COLO668 (cell line): ENCODE measurements around the gene ZNF789.

Experiments
- DNase-seq: peaks from one replicate; lab custom pipeline; 2025; ENCODE audit not compliant: unreplicated experiment; lab: John Stamatoyannopoulos, UW

Gene ZNF789

GRCh38 chr7:99457650-99458493 lies 14.8 kb upstream of the ZNF789 start:
- DNase-seq: no peak

- DNase-seq: peak; percentile 11
Measured at GRCh38 chr7:99459087-99459486, 13.6 kb upstream of the ZNF789 start.

DNA sequence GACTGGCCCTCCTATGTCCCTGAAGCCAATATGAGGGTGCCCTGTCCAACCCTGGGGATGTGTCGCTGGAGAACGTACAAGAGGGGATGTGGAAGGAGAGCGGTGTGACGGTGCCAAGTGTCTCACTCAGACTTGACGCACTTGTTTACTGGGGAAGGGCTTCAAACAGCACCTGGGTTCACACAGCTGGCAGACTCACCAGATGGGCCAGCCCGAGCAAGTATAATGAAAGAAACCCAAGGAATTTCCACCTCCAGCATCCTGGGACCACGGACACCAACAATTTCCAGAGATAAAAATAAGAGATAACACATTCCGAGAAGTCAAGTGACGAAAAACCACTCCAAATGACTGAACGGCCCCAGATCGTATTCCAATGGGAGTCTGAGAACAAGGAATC lies 12.0 kb upstream of the ZNF789 start:
- no peak for DNase-seq

GRCh38 chr7:99461221-99461620 lies 11.5 kb upstream of the ZNF789 start:
- DNase-seq: no peak

DNA sequence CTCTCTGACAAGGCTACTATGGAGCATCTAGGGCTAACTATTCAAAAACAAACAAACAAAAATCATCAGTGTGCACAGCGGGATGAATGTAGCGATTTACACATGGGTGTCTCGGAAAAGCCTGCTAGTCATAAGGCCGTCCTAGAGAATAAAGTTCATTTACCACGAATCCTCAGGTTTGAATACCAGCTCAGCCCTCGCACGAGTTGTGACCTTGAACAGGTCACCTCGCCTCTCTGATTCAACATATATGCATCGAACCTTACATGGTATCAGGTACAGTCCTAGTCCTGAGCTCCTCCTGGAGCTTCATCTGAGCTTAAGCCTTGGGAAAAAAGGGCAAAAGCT lies 7.3 kb upstream of the ZNF789 start:
- DNase-seq: no peak

DNA sequence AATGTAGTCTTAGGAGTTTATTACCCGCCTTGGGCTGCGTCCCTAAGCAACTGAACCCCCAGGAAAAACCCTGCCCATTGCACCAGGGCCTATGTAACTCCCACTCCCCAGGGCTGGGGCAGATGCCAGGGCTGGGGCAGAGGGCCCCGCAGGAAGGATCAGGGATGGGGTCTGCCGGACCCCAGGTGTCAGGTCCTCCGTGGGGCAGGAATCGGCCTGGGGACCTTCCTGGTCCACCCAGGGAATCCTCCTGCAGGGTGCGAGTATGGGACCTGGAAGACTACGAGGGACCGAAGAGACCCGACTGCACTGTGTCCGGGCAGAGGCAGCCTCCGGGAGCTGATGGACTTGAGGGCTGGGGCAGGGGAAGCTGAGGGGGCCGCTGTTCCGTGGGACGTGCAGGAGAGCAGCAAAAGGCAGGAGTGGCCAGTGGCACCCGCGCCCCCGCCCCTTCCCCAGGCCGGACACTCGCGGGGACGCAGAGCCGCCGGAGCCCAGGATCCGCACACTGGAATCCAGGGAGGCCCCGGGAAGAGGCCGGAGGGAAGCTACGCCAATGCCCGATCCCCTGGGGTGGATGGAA lies 4.3 kb upstream of the ZNF789 start:
- no peak for DNase-seq

- no peak for DNase-seq
Measured at GRCh38 chr7:99469381-99470065, 3.2 kb upstream of the ZNF789 start.

DNA sequence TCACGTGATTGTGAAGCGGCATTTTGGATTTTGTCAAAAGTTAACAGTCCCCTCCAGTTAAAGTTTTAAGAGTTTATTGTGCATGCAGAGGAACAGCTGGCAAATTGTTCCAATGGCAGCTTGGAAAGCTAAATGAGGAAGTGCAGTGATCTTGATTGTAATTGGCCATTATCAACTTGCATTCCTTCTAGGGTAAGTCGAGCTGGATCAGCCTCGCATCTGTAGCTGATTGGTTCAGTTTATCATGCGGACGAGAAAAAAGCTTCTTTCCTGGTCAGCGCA lies 566 bp downstream of the ZNF789 start:
- DNase-seq: peak; percentile 32

DNA sequence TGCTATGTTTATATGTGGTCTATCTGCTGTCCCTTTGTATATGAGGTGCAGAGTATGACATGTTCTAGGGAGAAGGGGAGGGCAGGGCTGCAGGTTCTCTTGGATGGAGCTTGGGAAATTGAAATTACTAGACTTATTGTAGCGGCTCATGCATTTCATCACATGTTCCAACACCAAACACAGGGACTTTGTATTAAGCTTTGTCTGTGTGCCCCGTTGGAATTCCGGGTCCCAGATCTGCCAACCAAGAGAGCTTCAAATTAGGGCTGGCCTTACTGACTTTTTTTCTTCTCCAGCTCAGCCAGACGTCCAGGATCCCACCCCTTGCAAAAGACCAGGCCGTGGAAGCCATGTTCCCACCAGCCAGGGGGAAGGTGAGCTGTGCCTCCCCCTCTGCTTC lies 3.4 kb downstream of the ZNF789 start:
- no peak for DNase-seq

GRCh38 chr7:99478464-99479440 lies 6.1 kb downstream of the ZNF789 start:
- no peak for DNase-seq

DNA sequence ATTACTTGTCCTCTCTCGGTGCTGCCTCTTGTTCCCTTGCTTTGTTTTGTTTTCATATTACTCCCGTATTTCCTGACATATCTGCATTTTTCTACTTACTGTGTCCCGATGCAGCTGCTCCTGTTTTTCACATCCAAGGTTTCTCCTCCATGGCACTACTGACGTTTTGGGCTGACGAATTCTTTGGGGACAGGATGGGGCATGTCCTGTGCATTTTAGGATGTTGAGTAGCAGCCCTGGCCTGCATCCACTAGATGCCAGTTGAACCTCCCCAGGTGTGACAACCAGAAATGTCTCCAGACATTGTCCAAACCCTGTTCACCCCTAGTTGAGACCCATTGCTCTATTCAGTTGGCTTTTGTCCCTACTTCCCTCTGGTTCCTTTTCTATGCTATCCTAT lies 12.4 kb downstream of the ZNF789 start:
- DNase-seq: no peak

- DNase-seq: no peak
Measured at GRCh38 chr7:99489235-99489634, 16.5 kb downstream of the ZNF789 start.

- no peak for DNase-seq
Measured at GRCh38 chr7:99490878-99491277, 18.2 kb downstream of the ZNF789 start.

DNA sequence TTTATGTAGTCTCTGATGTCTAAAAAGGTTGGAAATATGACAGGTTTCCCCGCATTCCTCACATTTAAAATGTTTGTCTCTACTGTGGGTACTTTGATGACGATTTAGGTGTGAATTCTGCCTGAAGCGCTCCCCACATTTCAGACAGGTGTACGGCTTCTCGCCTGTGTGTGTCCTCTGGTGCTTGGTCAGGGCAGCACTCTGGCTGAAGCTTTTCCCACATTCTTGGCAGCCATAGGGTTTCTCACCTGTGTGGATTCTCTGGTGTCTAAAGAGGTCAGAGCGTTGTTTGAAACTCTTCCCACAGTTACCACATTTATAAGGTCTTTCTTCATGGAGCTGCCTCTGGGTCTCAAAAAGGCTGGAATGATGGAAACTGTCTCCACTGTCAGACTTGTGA lies 21.1 kb downstream of the ZNF789 start:
- DNase-seq: no peak

- DNase-seq: no peak
Measured at GRCh38 chr7:99497766-99498545, 25.3 kb downstream of the ZNF789 start.

- DNase-seq: peak; percentile 11
Measured at GRCh38 chr7:99498546-99498944, 25.9 kb downstream of the ZNF789 start.

- no peak for DNase-seq
Measured at GRCh38 chr7:99499371-99499720, 26.7 kb downstream of the ZNF789 start.

DNA sequence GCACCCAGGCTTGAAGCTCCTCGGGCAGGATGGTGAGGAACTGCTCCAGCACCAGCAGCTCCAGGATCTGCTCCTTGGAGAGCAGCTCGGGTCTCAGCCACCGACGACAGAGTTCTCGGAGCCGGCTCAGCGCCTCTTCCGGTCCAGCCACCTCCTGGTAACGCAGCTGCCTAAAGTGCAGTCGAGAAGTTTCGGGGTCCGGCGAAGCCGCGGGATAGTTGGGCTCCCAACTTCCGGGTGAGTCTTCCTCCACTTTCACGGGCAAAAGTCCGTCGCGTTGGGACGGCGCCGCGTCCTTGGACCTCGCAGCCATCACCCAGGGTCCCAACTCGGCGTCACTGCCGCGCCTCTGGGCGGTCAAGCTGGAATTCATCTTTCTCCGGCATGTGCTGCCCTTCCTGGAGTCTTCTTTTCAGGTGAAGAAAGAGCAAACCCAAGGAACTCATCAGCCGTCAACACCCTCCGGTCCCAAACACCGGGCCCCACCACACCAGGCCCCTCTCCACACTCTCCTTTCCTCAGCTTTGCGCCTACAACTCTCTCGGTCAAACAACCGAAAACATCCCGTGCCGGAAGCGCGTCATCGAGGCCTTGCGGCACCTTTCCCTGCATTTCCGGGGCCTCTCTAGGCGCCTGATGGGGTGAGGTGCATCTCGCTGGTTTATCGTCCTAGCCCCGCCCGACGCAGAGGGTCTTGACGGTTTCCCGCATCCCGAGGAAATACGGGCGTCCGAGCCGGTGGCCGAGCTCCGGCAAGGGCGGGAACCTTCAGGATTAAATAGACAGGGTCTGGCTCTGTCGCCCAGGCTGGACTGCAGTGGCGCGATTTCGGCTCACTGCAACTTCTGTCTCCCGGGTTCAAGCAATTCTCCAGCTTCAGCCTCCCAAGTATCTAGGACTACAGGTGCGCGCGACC lies 27.3 kb downstream of the ZNF789 start, which contains the start of gene ZNF394:
TSS of gene ZNF394 (minus strand) at position 561 of the 916 bp plus-strand sequence. CDS start at position 373, 188 bp downstream.
- peak; percentile 93 for DNase-seq

DNA sequence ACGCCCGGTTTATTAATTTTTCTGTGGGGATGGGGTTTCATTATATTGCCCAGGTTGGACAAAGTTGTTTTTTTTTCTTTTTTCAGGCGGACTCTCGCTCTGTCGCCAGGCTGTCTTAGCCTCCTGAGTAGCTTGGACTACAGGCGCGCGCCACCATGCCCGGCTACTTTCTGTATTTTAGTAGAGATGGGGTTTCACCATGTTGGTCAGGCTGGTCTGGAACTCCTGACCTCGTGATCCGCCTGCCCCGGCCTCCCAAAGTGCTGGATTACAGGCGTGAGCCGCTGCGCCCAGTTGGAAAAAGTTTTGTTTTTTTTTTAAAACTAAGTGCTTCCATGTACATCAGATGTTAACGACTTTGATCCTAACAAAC lies 27.9 kb downstream of the ZNF789 start:
- no peak for DNase-seq
